GM21737 (cell line): ENCODE results near the gene ZFPL1.

Source experiments
- ATAC-seq: cut with Tn5 transposase; IDR thresholded peaks from one replicate; pipeline ENCODE4 v1.9.1; 2021; ENCODE audit warnings: mild to moderate bottlenecking, moderate library complexity; ENCODE audit not compliant: unreplicated experiment

Gene ZFPL1

GRCh38 chr11:65126624-65127274, 42.7 kb downstream of the ZFPL1 start:
- ATAC-seq = no peak

- no peak for ATAC-seq
These were observed 43.6 kb downstream of the ZFPL1 start for GRCh38 chr11:65127473-65128181.

GRCh38 chr11:65128182-65129145, 44.4 kb downstream of the ZFPL1 start:
- no peak for ATAC-seq

- ATAC-seq = no peak
These were observed 45.8 kb downstream of the ZFPL1 start for GRCh38 chr11:65129649-65130441.

- ATAC-seq = no peak
These were observed 46.8 kb downstream of the ZFPL1 start for GRCh38 chr11:65130631-65131416.

DNA sequence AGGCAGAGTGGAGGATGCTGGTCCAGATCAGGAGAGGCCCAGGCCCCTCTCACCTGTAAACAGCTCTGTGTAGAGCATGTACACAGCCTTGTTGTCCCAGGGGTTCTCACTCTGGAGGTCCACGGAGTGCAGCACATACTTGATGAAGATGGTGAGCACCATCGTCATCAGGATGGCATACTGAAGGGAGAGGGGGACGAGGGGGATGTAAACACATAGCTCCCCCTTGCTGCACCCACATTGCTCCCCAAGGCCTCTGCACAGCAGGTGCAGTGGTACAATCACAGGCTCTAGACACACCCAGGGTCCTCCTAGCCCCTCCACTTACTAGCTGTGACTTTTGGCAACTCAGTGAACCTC, 47.4 kb downstream of the ZFPL1 start:
- no peak for ATAC-seq

GRCh38 chr11:65131895-65132237, 47.8 kb downstream of the ZFPL1 start:
- ATAC-seq = no peak

DNA sequence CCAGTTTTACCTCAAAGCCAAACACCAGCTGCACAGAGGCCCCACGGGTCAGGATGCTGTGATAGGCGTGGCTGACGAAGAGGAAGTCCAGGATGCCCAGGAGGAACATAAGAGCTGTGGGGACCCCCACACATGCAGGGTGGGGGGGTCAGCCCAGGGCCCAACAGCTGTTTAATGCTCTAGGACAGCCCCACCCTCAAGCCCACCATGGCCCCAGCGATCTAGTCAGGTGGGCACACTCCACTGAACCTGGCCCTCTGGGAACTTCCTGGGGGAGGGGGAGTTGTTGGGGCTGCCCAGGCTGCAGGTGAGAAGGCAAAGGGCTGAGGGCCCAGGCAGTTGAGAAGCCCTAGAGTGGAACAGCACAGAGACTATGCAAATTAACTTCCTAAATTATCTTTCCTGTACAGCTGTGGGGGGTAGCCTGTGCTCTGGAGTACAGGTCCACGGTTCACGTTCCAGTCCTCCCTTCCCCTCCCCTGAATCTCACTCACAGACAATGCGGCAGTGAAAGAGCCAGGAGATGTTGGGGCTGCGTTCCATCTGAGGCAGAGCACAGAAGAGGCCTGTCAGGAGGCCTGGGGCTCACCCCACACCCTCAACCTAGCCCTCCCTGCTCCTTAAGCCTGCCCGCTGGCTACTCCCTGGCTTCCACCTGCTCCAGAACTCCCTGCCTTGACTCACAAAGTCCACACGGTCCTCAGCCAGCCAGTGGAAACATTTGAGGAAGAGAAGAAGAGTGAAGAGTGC, 48.4 kb downstream of the ZFPL1 start:
- peak; percentile 25 for ATAC-seq

GRCh38 chr11:65132988-65133700, 49.1 kb downstream of the ZFPL1 start:
- ATAC-seq = no peak

- no peak for ATAC-seq
These were observed 49.7 kb downstream of the ZFPL1 start for GRCh38 chr11:65133724-65134123.

- peak; percentile 50 for ATAC-seq
These were observed 50.4 kb downstream of the ZFPL1 start, which contains the start of gene SYVN1 for GRCh38 chr11:65134240-65134951. TSS of gene SYVN1 (minus strand) at chr11:65134519. CDS start at chr11:65133601, 918 bp downstream.

GRCh38 chr11:65134952-65135632, 51.1 kb downstream of the ZFPL1 start:
- ATAC-seq = peak; percentile 60

DNA sequence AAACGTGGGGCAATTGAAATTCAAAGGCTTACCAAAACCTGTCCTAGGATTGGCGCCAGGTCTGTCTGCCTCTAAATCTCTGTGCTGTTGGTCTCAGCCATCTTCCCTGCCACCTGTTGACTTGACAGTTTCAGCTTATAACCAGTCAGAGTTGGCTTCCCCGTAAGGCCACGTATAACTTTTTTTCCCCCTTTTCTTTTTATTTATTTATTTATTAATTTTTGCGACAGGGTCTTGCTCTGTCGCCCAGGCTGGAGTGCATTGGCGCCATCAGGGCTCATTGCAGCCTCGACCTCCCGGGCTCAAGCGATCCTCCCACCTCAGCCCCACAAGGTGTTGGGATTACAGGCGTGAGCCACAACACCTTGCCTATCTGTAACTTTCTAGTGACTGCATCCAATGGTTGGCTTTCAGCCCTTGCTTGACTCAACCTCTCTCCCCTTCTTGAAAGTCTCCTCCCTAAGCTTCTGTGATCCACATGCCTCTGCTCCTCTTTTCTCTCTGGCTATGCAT, 51.7 kb downstream of the ZFPL1 start:
- no peak for ATAC-seq

GRCh38 chr11:65136515-65137096, 52.6 kb downstream of the ZFPL1 start:
- ATAC-seq = no peak
